HL-60 (cell line): ENCODE results near the gene PLEKHA5.

Source experiments
- CTCF ChIP-seq: IDR thresholded peaks from one replicate; pipeline ENCODE4 v1.5.1; 2011; ENCODE audit warnings: low read length, control low read depth, inconsistent platforms; ENCODE audit not compliant: insufficient read depth
- GABPA ChIP-seq: IDR thresholded peaks from 2 replicates; pipeline ENCODE4 v1.6.1; 2012; ENCODE audit warnings: low read depth
- POLR2AphosphoS5 ChIP-seq: IDR thresholded peaks from 2 replicates; pipeline ENCODE4 v1.6.1; 2012; ENCODE audit warnings: low read depth
- REST ChIP-seq: IDR thresholded peaks from 2 replicates; pipeline ENCODE4 v1.6.1; 2012; ENCODE audit warnings: low read depth; ENCODE audit not compliant: insufficient replicate concordance
- SPI1 ChIP-seq: IDR thresholded peaks from 2 replicates; pipeline ENCODE4 v1.6.1; 2012; ENCODE audit warnings: low read depth, mild to moderate bottlenecking, borderline replicate concordance

- no peak for TF ChIP-seq POLR2AphosphoS5
- TF ChIP-seq CTCF = no peak
- TF ChIP-seq GABPA = no peak
- no peak for TF ChIP-seq REST
- no peak for TF ChIP-seq SPI1
Measured at GRCh38 chr12:19245666-19246065, 116.1 kb downstream of the PLEKHA5 start.
